Activated T-cell treated with anti-CD3 and anti-CD28 coated beads, Interleukin-2, amount 50 U/mL, for 24 hours (primary cell): ENCODE results near the gene TEX29.

Experiments
- DNase-seq: peaks from one replicate; pipeline ENCODE4 v3.0.0-alpha.2; 2020
- H3K27ac Mint-ChIP-seq: 2 replicates; pipeline ENCODE4 v1.8.0; 2020; ENCODE audit warnings: mild to moderate bottlenecking, mixed read lengths
- H3K27me3 Mint-ChIP-seq: 2 replicates; pipeline ENCODE4 v1.8.0; 2020; ENCODE audit warnings: mixed read lengths
- H3K36me3 Mint-ChIP-seq: 2 replicates; pipeline ENCODE4 v1.8.0; 2020; ENCODE audit warnings: low read depth, mixed read lengths
- H3K4me1 Mint-ChIP-seq: 2 replicates; pipeline ENCODE4 v1.8.0; 2020; ENCODE audit warnings: low read depth, mixed read lengths
- H3K4me3 Mint-ChIP-seq: 2 replicates; pipeline ENCODE4 v1.8.0; 2020; ENCODE audit warnings: mild to moderate bottlenecking, moderate library complexity, mixed read lengths
- H3K9me3 Mint-ChIP-seq: 2 replicates; pipeline ENCODE4 v1.8.0; 2020; ENCODE audit warnings: mixed read lengths

The TEX29 gene

DNA sequence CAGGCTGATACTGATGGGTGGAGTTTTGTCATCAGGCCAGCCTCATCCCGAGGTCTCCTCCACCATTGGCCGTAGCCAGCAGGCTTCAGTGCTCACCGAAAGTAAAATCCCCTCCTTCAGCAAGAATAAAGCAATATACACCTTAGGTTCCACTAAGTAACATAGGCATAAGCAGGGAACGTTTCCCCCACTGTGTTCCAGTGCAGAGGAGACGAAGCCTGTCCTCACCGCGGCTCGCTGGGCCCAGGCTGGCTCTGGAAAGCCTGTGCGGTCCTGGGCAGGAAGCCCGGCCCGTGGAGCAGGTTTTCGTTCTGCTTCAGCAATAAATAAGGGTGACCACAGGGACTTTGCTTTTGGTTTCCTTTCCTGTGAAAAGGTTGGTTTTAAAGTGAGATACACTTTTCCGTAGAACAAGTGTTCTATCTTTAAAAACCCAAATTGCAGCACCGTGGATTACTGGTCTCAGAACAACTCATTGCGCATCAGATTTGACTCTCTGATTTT is 16.3 kb upstream of the TEX29 start:
- DNase-seq: no peak
- H3K27ac Mint-ChIP-seq: peak overlapping the region; percentile 55
- no peak overlapping the region for H3K4me3 Mint-ChIP-seq

DNA sequence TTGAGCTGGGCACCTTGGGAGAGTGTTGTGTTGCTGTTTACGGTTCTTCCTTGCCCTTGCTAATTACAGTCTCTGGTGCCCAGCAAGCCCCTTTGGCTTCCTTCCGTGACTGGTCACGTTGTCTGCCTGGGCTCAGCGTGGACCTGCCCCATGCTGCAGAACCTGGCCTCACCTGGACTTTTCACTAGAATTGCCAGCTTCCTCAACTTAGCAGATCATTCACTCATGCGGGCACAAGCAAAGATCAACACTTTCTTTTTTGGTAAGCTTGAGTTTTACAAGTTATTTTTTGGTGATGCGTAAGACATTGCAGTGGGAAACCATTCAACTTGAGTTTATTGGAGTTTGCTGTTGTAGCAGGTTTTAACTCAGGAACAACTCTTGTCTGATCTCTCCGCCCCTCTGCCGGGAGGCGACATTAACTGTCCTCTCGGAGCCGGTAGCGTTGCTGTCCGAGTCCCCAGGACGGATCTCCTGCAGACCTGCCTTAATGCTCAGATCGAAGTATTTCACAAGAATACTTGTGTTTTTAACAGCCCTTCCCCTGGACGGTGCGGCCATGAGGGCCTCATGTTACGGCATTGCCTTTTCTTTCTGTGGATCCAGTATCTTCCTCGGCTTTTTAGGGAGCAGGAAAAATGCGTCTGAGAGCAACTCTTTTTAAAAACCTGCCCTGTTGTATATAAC is 15.7 kb upstream of the TEX29 start:
- Mint-ChIP-seq H3K36me3 (peaks cover 93% of the 10 kb centered on the region), H3K4me1 (peaks cover 9% of the 10 kb centered on the region), H3K4me3 (no peak overlapping the region), H3K27ac (peak overlapping the region; percentile 64), H3K9me3 (peaks cover 4% of the 10 kb centered on the region), H3K27me3 (no peaks in the 10 kb centered on the region)
- no peak for DNase-seq

More for the DNA sequence above, 16.3 kb upstream of the TEX29 start:
- peaks cover 9% of the 10 kb centered on the region for H3K4me1 Mint-ChIP-seq
- peaks cover 92% of the 10 kb centered on the region for H3K36me3 Mint-ChIP-seq
- no peaks in the 10 kb centered on the region for H3K27me3 Mint-ChIP-seq
- H3K9me3 Mint-ChIP-seq: peaks cover 4% of the 10 kb centered on the region

DNA sequence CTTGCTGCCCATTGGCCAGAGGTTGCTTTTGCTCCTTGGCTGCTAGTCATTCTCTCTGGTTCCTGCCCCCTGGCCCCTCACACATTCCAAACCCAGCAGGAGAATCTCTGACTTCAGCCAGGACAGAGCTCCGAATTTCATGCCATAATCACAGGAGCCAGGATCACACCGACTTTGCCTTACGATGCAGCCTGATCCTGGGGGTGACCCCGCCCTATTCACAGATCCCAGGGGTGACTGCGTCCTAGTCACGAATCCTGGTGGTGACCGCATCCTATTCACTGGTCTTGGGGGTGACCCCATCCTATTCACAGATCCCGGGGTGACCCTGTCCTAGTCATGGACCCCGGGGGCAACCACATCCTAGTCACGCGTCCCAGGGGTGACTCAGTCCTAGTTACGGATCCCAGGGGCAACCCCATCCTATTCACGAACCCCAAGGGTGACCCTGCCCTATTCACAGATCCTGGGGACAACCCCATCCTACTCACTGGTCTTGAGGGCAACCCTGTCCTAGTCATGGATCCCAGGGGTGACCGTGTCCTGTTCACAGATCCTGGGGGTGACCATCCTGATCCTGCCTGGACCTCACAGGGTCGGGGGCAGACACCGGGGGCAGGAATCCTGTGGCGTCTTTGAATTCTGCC is 7.4 kb upstream of the TEX29 start:
- peaks cover 64% of the 10 kb centered on the region for H3K36me3 Mint-ChIP-seq
- no peak for DNase-seq
- peaks cover 21% of the 10 kb centered on the region for H3K9me3 Mint-ChIP-seq
- no peak overlapping the region for H3K4me3 Mint-ChIP-seq
- H3K27ac Mint-ChIP-seq: no peak overlapping the region
- H3K27me3 Mint-ChIP-seq: no peaks in the 10 kb centered on the region
- H3K4me1 Mint-ChIP-seq: no peaks in the 10 kb centered on the region

DNA sequence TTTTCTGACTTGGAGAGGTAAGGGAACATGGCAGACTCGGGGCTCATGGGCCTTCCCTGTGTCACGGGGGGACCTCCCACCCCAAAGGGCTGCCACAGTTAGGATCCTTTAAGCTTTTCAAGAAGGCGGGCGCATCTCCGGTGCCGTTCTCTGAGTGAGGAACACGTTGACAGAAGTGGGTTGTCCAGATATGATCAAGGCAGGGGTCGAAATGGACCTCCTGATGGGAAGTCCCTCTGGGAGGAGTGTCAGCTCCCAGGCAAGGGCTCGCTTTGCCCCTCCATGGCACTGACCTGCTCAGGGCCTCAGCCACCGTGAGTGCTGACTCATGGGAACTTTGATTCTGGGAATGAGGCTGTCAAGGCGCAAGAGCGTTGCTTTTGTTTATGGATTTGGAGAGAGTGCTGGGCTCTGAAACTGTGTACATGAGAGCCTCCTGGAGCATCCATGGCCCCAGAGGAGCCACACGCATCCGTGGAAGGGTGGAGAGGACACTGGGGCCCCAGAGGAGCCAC is 6.5 kb upstream of the TEX29 start:
- H3K27ac Mint-ChIP-seq: peak overlapping the region; percentile 57
- no peak overlapping the region for H3K4me3 Mint-ChIP-seq
- peaks cover 55% of the 10 kb centered on the region for H3K36me3 Mint-ChIP-seq
- no peaks in the 10 kb centered on the region for H3K4me1 Mint-ChIP-seq
- no peaks in the 10 kb centered on the region for H3K27me3 Mint-ChIP-seq
- no peak for DNase-seq
- peaks cover 19% of the 10 kb centered on the region for H3K9me3 Mint-ChIP-seq

DNA sequence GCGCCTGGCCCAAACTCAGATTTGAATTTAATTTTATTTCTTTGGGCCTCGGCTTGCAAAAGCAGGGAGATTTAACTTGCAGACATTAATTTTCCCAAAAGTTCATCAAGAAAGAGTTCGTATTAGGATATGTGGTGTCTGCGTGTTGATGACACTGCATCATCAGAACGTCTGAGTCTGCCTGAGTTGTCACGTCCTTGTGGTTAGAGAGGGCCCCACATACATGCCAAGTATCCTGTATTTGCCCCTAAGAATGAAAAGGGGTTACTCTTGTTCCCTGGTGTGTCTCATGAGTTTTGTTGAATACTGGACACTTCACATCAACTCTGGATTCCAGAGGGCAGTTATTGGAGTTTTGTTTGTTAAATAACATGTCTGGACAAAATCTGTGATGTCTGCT is 5.6 kb upstream of the TEX29 start:
- no peak for DNase-seq
- no peak overlapping the region for H3K27ac Mint-ChIP-seq
- no peaks in the 10 kb centered on the region for H3K4me1 Mint-ChIP-seq
- peaks cover 47% of the 10 kb centered on the region for H3K36me3 Mint-ChIP-seq
- H3K4me3 Mint-ChIP-seq: no peak overlapping the region
- no peaks in the 10 kb centered on the region for H3K27me3 Mint-ChIP-seq
- peaks cover 18% of the 10 kb centered on the region for H3K9me3 Mint-ChIP-seq

DNA sequence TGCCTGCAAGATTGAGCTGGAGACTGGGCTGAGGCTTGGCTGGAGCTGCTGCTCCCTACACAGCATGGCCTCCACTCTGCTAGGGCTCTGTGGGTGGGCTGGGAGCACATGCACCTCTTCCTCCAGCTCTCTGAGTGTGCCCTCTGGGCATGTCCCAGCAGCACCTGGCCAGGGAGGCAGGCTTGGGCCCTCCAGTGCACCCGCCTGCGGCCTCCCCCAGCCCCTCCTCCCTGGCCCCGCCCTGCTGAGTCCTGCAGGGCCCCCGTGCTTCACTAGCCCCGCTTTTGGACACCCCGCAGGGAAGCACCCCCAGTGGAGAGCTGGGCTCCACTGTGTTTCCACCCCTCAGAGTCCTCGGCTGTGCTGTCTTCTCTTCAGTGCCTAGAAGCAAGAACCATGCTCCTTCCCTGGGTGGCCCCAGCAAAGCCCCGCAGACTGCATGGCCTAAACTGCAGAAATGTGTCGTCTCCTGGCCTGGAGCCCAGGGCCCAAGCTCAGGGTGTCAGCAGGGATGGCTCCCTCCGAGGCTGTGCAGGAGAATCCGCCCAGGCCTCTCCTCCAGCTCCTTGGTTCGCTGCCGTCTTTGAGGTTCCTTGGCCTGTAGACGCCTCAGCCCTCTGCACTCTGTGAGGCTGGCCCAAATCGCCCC is 5.0 kb upstream of the TEX29 start:
- H3K4me3 Mint-ChIP-seq: no peak overlapping the region
- H3K27ac Mint-ChIP-seq: no peak overlapping the region
- H3K27me3 Mint-ChIP-seq: no peaks in the 10 kb centered on the region
- H3K4me1 Mint-ChIP-seq: no peaks in the 10 kb centered on the region
- peaks cover 40% of the 10 kb centered on the region for H3K36me3 Mint-ChIP-seq
- H3K9me3 Mint-ChIP-seq: peaks cover 12% of the 10 kb centered on the region
- no peak for DNase-seq

DNA sequence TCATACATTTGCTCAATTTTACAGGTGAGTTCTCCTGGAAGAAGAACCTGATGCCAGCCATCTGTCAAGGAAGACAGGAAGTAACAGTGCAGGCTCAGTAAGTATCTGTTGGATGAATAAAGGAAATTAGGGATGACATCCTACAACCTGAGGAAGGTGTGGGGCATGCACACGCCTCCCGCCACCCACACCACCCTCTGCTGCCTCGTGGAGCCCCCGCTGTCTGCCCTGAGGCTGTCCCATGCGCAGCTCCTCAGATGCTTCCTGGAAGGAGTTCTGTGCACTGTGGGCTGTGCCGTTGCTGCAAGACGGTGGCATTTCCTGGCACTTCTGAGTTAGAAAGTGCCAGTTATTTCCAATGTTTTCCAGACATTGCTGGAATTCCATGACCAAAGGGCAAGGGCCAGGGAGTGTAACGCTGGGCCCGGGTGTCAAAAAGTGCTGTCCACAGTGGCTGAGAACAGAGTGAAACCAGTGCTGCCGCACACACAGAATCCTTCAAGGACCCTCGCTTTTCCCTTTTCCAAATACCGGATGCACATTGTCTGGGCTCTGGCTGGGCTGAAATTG is 4.2 kb upstream of the TEX29 start:
- peaks cover 6% of the 10 kb centered on the region for H3K9me3 Mint-ChIP-seq
- H3K27me3 Mint-ChIP-seq: no peaks in the 10 kb centered on the region
- DNase-seq: no peak
- no peaks in the 10 kb centered on the region for H3K4me1 Mint-ChIP-seq
- H3K4me3 Mint-ChIP-seq: no peak overlapping the region
- peaks cover 33% of the 10 kb centered on the region for H3K36me3 Mint-ChIP-seq
- no peak overlapping the region for H3K27ac Mint-ChIP-seq

DNA sequence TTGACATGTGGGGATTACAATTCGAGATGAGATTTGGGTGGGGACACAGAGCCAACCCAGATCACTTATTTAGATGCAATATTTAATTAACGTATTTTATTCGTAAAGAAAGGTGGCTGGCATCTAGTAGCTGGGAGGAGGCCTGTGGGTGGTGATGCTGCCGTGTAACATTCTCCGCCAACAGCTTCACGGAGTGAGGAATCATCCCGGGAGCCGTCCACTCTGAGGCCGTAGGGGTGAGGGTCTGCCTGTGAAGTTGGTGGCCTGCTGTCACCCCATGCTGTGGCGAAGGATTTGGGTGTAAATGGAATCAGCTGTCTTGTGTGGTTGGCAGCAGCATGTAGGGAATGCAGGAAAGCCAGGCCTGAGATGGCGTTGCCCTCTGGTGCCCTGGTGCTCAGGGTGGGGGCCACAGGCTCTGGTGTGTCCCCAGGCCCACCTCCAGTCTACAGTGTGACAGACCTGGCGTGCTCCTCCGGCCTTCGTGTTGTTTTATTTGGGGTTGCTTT is 3.3 kb upstream of the TEX29 start:
- H3K36me3 Mint-ChIP-seq: peaks cover 24% of the 10 kb centered on the region
- no peak for DNase-seq
- H3K9me3 Mint-ChIP-seq: no peaks in the 10 kb centered on the region
- H3K27ac Mint-ChIP-seq: no peak overlapping the region
- no peaks in the 10 kb centered on the region for H3K4me1 Mint-ChIP-seq
- H3K4me3 Mint-ChIP-seq: no peak overlapping the region
- no peaks in the 10 kb centered on the region for H3K27me3 Mint-ChIP-seq

DNA sequence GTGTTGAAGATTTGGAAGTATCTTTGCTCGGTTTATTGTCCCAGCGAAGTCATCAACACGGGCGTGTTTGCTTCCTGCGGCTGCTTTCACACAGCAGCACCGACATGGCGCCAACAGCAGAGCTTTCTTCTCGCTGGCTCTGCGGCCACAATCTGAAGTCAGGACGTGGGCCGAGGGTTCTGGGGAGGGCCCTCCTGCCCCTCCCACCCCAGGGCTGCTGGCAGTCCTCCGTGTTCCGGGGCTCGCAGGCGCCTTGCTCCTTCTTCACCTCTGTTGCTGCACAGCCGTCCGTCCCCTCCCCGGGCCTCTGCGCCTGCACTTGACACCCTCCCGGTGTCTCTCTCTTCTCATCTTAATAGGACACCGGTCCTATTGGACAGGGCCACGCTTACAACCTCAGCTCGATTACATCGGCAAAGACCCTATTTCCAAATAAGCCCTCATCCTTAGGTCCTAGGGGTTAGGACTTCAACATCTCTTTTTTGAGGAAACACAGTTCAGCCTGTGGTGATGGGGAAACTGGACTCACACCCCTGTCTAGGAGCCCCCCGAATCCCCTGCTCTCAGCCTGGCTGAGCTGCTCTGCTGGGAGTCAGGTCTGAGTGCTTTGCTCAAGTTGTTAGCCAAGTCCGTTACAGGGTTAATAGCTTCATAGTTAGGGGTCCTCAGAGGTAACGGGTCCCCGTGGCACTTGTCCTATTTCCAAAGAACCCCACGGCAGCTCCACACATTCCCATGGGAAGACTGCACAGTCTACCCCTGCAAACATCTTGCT is 2.7 kb upstream of the TEX29 start:
- no peak overlapping the region for H3K4me3 Mint-ChIP-seq
- peaks cover 18% of the 10 kb centered on the region for H3K36me3 Mint-ChIP-seq
- no peaks in the 10 kb centered on the region for H3K27me3 Mint-ChIP-seq
- H3K9me3 Mint-ChIP-seq: no peaks in the 10 kb centered on the region
- H3K4me1 Mint-ChIP-seq: no peaks in the 10 kb centered on the region
- no peak overlapping the region for H3K27ac Mint-ChIP-seq
- DNase-seq: no peak

DNA sequence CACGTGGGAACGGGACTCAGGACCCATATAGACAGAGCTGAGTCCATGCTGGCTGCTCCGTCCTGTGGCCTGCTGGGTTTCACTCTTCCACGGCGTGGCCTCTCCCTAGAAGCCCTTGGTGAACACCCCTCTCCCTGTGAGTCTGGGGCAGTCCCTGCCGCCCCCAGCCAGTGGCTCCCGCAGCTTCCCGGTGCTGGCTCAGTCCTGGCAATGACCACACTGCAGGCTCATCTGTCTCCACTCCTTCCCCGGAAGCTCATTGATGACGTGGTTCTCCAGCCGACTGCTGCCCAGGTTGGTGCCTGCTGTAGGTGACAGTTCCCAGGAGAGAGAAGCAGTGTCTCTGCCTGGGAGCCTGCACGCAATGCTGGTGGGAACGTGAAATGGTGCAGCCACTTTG is 2.1 kb upstream of the TEX29 start:
- Mint-ChIP-seq H3K27me3 (no peaks in the 10 kb centered on the region), H3K27ac (no peak overlapping the region), H3K36me3 (peaks cover 13% of the 10 kb centered on the region), H3K9me3 (no peaks in the 10 kb centered on the region), H3K4me1 (no peaks in the 10 kb centered on the region), H3K4me3 (no peak overlapping the region)
- no peak for DNase-seq

DNA sequence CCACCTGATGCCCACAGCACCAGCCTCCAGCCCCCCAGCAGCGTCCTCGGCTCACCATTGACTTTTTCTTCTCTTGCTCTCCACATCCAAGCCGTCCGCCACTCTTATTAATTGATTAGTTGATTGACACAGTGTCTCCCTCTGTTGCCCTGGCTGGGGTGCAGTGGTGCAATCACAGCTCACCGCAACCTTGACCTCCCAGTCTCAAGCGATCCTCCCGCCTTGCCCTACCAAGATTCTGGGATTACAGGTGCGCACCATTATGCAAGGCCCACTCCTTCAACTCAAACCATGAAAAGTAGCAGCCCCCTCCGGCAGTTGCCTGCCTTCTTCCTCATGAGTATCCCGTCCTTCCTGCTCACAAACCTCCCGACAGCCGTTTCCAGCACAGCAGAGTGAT is 921 bp upstream of the TEX29 start:
- H3K36me3 Mint-ChIP-seq: peaks cover 13% of the 10 kb centered on the region
- no peak overlapping the region for H3K4me3 Mint-ChIP-seq
- no peaks in the 10 kb centered on the region for H3K4me1 Mint-ChIP-seq
- no peak for DNase-seq
- H3K27ac Mint-ChIP-seq: no peak overlapping the region
- no peaks in the 10 kb centered on the region for H3K9me3 Mint-ChIP-seq
- H3K27me3 Mint-ChIP-seq: no peaks in the 10 kb centered on the region

DNA sequence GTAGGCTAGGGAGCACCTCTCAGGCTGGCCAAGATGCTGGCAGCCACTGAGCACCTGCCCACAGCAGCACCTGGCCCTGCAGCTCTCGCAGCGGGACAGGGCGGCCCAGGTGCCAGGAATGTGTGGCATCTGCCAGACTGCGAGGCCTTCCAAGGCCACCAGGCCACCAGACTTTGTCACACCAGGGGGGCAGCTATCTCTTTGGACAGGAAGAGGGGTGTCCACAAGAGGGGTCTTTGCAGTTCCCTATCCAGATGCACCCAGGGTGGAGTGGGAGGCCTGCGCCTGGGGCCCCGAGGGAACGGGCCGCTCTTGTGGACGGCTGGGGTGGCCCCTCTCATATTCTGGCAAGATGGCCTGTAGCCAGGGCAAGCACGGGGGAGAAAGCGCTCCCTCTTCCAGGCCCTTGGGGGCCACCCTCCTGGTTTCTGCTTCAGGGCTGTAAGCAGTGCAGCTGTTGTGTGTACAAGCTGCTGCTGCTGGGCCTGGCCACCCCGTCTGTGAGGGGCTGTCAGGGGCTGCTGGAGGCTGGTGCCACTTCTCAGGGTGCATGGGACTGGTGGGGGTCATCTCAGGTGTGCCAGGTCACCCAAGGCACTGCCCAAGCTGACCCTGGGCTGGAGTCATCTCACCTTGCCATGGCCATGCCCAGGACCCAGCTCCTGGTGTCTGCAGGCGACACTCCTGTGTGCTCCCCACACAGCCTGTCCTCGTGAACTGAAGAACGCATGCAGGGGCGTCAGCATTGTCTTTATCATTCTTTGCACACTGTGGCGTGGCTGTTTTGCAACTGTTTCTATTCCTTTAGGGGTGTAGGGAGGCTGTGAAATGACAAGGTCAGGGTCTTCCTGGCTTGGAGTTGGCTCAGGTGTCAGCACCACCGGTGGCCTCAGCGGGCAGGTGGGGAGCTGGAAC is 1.8 kb downstream of the TEX29 start:
- Mint-ChIP-seq H3K27me3 (no peaks in the 10 kb centered on the region), H3K4me1 (no peaks in the 10 kb centered on the region), H3K27ac (no peak overlapping the region), H3K4me3 (no peak overlapping the region), H3K9me3 (no peaks in the 10 kb centered on the region), H3K36me3 (peaks cover 2% of the 10 kb centered on the region)
- no peak for DNase-seq

DNA sequence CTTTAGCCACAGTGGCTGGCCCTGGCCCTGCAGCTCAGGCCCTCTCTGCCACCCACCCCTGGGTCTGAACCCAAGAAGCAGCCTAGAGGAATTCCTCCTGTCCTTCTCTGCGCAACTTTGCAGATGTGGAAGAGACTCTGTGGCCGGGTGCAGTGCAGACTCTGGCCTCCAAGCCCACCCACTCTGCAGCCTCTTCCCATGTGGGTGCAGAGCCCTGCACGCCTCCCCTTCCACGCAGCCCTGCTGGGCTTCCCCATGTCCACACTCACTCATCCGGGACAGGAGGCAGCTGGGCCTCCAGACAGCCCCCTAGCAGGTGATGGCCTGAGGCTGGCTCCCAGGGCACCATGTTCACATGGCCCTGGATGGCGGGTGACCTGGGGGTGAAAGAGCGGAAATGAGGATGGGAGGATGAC is 2.5 kb downstream of the TEX29 start:
- Mint-ChIP-seq H3K4me1 (no peaks in the 10 kb centered on the region), H3K27me3 (no peaks in the 10 kb centered on the region), H3K9me3 (no peaks in the 10 kb centered on the region), H3K4me3 (no peak overlapping the region), H3K36me3 (no peaks in the 10 kb centered on the region), H3K27ac (no peak overlapping the region)
- DNase-seq: no peak
